ENCODE results near the gene HYAL3.

Gene HYAL3

GRCh38 chr3:50298836-50299637, at the start of gene HYAL3, which contains the start of gene NAA80:
Gene HYAL3 (minus strand): TSS chr3:50299405. CDS start chr3:50295602, 3,803 bp downstream.
Gene NAA80 (minus strand): TSS chr3:50299405. CDS start chr3:50297463, 1,942 bp downstream.
- peak; percentile 98 for DNase-seq (ENCODE audit: low spot score)

GRCh38 chr3:50347187-50347813, 48.1 kb upstream of the HYAL3 start:
- peak; percentile 69 for DNase-seq (ENCODE audit: low spot score)

- peak; percentile 44 for DNase-seq (ENCODE audit: low spot score)
Observed at GRCh38 chr3:50345586-50346234, 46.5 kb upstream of the HYAL3 start, which contains the start of gene ZMYND10. Gene ZMYND10 (minus strand): TSS chr3:50345732. CDS start chr3:50345579, 153 bp downstream.

GRCh38 chr3:50345008-50345407, 45.8 kb upstream of the HYAL3 start:
- no peak for DNase-seq (ENCODE audit: low spot score)

GRCh38 chr3:50342813-50343633, 43.8 kb upstream of the HYAL3 start:
- DNase-seq (ENCODE audit: low spot score): no peak

GRCh38 chr3:50341996-50342650, 42.9 kb upstream of the HYAL3 start:
- DNase-seq (ENCODE audit: low spot score): no peak

- no peak for DNase-seq (ENCODE audit: low spot score)
Observed at GRCh38 chr3:50341537-50341936, 42.3 kb upstream of the HYAL3 start.

- DNase-seq (ENCODE audit: low spot score): peak; percentile 52
Observed at GRCh38 chr3:50340448-50341329, 41.5 kb upstream of the HYAL3 start, which contains the start of gene RASSF1. Gene RASSF1 (minus strand): TSS chr3:50340836. CDS start chr3:50340805, 31 bp downstream.

- DNase-seq (ENCODE audit: low spot score): no peak
Observed at GRCh38 chr3:50340147-50340447, 40.9 kb upstream of the HYAL3 start.

GRCh38 chr3:50339485-50340146, 40.4 kb upstream of the HYAL3 start:
- DNase-seq (ENCODE audit: low spot score): no peak

- no peak for DNase-seq (ENCODE audit: low spot score)
Observed at GRCh38 chr3:50338965-50339364, 39.8 kb upstream of the HYAL3 start.

- peak; percentile 99 for DNase-seq (ENCODE audit: low spot score)
Observed at GRCh38 chr3:50337175-50337861, 38.1 kb upstream of the HYAL3 start.

- no peak for DNase-seq (ENCODE audit: low spot score)
Observed at GRCh38 chr3:50336452-50337174, 37.4 kb upstream of the HYAL3 start.

- no peak for DNase-seq (ENCODE audit: low spot score)
Observed at GRCh38 chr3:50334339-50335075, 35.3 kb upstream of the HYAL3 start.

- DNase-seq (ENCODE audit: low spot score): no peak
Observed at GRCh38 chr3:50333744-50334328, 34.6 kb upstream of the HYAL3 start.

GRCh38 chr3:50331364-50331907, 32.2 kb upstream of the HYAL3 start:
- DNase-seq (ENCODE audit: low spot score): no peak

- no peak for DNase-seq (ENCODE audit: low spot score)
Observed at GRCh38 chr3:50330330-50330729, 31.1 kb upstream of the HYAL3 start.

All from SW480 (cell line).